Endothelial cell of umbilical vein (primary cell): Measurements from ENCODE around the gene WDR90. TPM values are rescaled to one million over a fixed set of nuclear protein-coding genes. Genes with fewer than 3 reads are reported as not detected.

Experiments
- BruUV-seq: library from RNA; stranded (reverse); fragments of 400-500 nt; replicated peaks from 2 replicates; lab custom pipeline; 2021; lab: Mats Ljungman, UMichigan
- CTCF ChIA-PET: fragments of 300-600, 350-600 bp; sonication (Branson Sonifier 250); formaldehyde crosslinking; loops from one replicate; lab custom pipeline; 2021; ENCODE audit warnings: antibody characterized with exemption, inconsistent platforms; lab: Charles Lee
- POLR2A ChIA-PET: fragments of 300-600, 350-600 bp; sonication (Branson Sonifier 250); formaldehyde crosslinking; loops from one replicate; lab custom pipeline; 2021; ENCODE audit warnings: antibody characterized with exemption, inconsistent platforms; lab: Charles Lee
- DNase-seq: peaks from one replicate; pipeline ENCODE4 v3.0.0-alpha.2; 2011; ENCODE audit warnings: low read depth, low spot score
- FAIRE-seq: peaks from 2 replicates; lab custom pipeline; 2011; peaks lifted over from hg19 to GRCh38; lab: Jason Lieb, UNC
- H2AFZ ChIP-seq: 2 replicates; pipeline ENCODE4 v1.6.0; 2012; ENCODE audit warnings: low read depth, low read length, control low read depth, inconsistent platforms
- H3K27ac ChIP-seq: 2 replicates; pipeline ENCODE4 v1.5.1; 2011; ENCODE audit warnings: low read depth, mild to moderate bottlenecking, control low read depth, low read length, moderate library complexity; ENCODE audit not compliant: insufficient read depth
- H3K27me3 ChIP-seq, 2 experiments: 2 replicates each; pipeline versions ENCODE4 v1.6.0 to v1.6.1; 2011; ENCODE audit warnings: low read length in 2 of 2, mixed read lengths in 1 of 2; ENCODE audit not compliant: control insufficient read depth in 2 of 2, insufficient read depth in 2 of 2
- H3K36me3 ChIP-seq, 2 experiments: 2 replicates in 1 of 2; 3 replicates in 1 of 2; pipeline ENCODE4 v1.5.1; 2011; ENCODE audit warnings: low read length in 2 of 2, mild to moderate bottlenecking in 1 of 2, moderate library complexity in 1 of 2; ENCODE audit not compliant: control insufficient read depth in 2 of 2, insufficient read depth in 2 of 2; ENCODE audit errors: extremely low read depth in 1 of 2
- H3K4me1 ChIP-seq: 3 replicates; pipeline ENCODE4 v1.5.1; 2011; ENCODE audit warnings: mild to moderate bottlenecking, low read length; ENCODE audit not compliant: control insufficient read depth, insufficient read depth; ENCODE audit errors: extremely low read depth
- H3K4me2 ChIP-seq: 2 replicates; pipeline ENCODE4 v1.6.1; 2011; ENCODE audit warnings: low read length, control low read depth, mixed read lengths; ENCODE audit not compliant: insufficient read depth
- H3K4me3 ChIP-seq, 3 experiments: fragments of 200-600 bp in 1 of 3; sonication (generic), shearing (Covaris generic) in 1 of 3; replicated peaks in 1 of 3; 2 replicates each; pipeline ENCODE4 v1.5.1; 2011 to 2016; ENCODE audit warnings: control low read depth in 3 of 3, low read length in 3 of 3, mild to moderate bottlenecking in 2 of 3, inconsistent platforms in 1 of 3, low read depth in 1 of 3, moderate library complexity in 1 of 3; ENCODE audit not compliant: insufficient read depth in 1 of 3
- H3K79me2 ChIP-seq: 2 replicates; pipeline ENCODE4 v1.6.0; 2012; ENCODE audit warnings: low read length, inconsistent platforms; ENCODE audit not compliant: control insufficient read depth, insufficient read depth
- H3K9ac ChIP-seq: replicated peaks from 2 replicates; pipeline ENCODE3; 2011; ENCODE audit warnings: low read length, control low read depth; ENCODE audit not compliant: insufficient read depth; ENCODE audit errors: extremely low read depth
- H3K9me1 ChIP-seq: replicated peaks from 3 replicates; pipeline ENCODE4 v1.6.0; 2011; ENCODE audit warnings: mild to moderate bottlenecking, low read length; ENCODE audit not compliant: control insufficient read depth, insufficient read depth; ENCODE audit errors: extremely low read depth
- H3K9me3 ChIP-seq: replicated peaks from 2 replicates; pipeline ENCODE4 v1.5.1; 2012; ENCODE audit warnings: low read length, inconsistent platforms; ENCODE audit not compliant: control insufficient read depth, insufficient read depth
- H4K20me1 ChIP-seq: replicated peaks from 2 replicates; pipeline ENCODE3; 2011; ENCODE audit warnings: mild to moderate bottlenecking, low read length; ENCODE audit not compliant: control insufficient read depth, insufficient read depth; ENCODE audit errors: extremely low read depth
- CTCF ChIP-seq, 2 donors: IDR thresholded peaks; 1 replicate in 1 of 2; 2 replicates in 1 of 2; pipeline ENCODE4 v1.5.1; 2011; ENCODE audit warnings: low read length in 2 of 2, mild to moderate bottlenecking in 2 of 2, moderate library complexity in 2 of 2, control low read depth in 1 of 2, inconsistent platforms in 1 of 2, low read depth in 1 of 2; ENCODE audit not compliant: insufficient read depth in 1 of 2; ENCODE audit errors: extremely low read depth in 1 of 2
- POLR2A ChIP-seq: IDR thresholded peaks from 2 replicates; pipeline ENCODE4 v1.6.1; 2012; ENCODE audit warnings: low read depth, mild to moderate bottlenecking, control low read depth, low read length
- dilution Hi-C: fragments of 300-500 bp; cut with MboI; formaldehyde crosslinking; loops from one replicate; pipeline ENCODE4 v1.15.0; 2019; ENCODE audit warnings: low sequenced_read_pairs; ENCODE audit not compliant: extremely low pct_ligation_motif_present
- intact Hi-C: fragments of 100-400 bp; cut with micrococcal nuclease; formaldehyde crosslinking; loops from one replicate; pipeline ENCODE4 v1.10.0; 2022
- polyA plus RNA-seq, 4 experiments: library from polyadenylated mRNA; depleted of rRNA in 3 of 4; stranded (reverse) in 3 of 4; unstranded in 1 of 4; fragments of >200 nt; gene quantifications; 2 replicates each; pipeline versions ENCODE4 v1.2.1 to v1.2.3, GENCODE V29; 2011 to 2012; ENCODE audit warnings: missing spikeins in 1 of 4
- total RNA-seq: library from RNA; stranded (reverse); gene quantifications from 2 replicates; pipeline ENCODE4 v1.2.3, GENCODE V29; 2021
- TF ChIP-seq, protein P1 (sequence below): IDR thresholded peaks from 2 replicates; pipeline ENCODE4 v1.6.1; 2011; ENCODE audit not compliant: insufficient read depth, insufficient read length

Gene WDR90
- total and polyA plus RNA-seq, 2 donors (not counting 3 experiments of a cell fraction or from before 2014, with no cell fraction given): 22.2 to 51.8 TPM

- ChIA-PET POLR2A (no interaction called here), CTCF (no interaction called here)
These were observed 16.5 kb upstream of the WDR90 start for GRCh38 chr16:632486-633335.

More at GRCh38 chr16:632486-633335, 16.5 kb upstream of the WDR90 start:
- no peaks in the 10 kb centered on the region for H3K9me3 ChIP-seq
- no peaks in the 10 kb centered on the region for H4K20me1 ChIP-seq
- peaks cover 4% of the 10 kb centered on the region for H3K4me1 ChIP-seq
- H3K79me2 ChIP-seq: peaks cover 8% of the 10 kb centered on the region
- intact Hi-C loops: no loop called here
- no peak overlapping the region for H3K4me3 ChIP-seq
- no peaks in the 10 kb centered on the region for H3K27me3 ChIP-seq
- no peaks in the 10 kb centered on the region for H3K9me1 ChIP-seq
- H2AFZ ChIP-seq: no peak overlapping the region
- dilution Hi-C loops: no loop called here
- FAIRE-seq (no peak), DNase-seq (no peak)
- H3K9ac ChIP-seq: no peak overlapping the region
- BruUV-seq: no TSS peak
- H3K4me2 ChIP-seq: no peak overlapping the region
- TF ChIP-seq CTCF (IDR thresholded peaks at IDR 0.05; ENCODE audit: extremely low read depth in 1 of 2, insufficient read depth in 1 of 2, low read depth in 1 of 2, low read length in 2 of 2) (no peak), POLR2A (no peak)
- TF ChIP-seq, protein P1, sequence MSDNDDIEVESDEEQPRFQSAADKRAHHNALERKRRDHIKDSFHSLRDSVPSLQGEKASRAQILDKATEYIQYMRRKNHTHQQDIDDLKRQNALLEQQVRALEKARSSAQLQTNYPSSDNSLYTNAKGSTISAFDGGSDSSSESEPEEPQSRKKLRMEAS: no peak
- H3K27ac ChIP-seq: no peak overlapping the region
- H3K36me3 ChIP-seq: peaks cover 0 to 3% of the 10 kb centered on the region in 2 experiments
